Measurements from ENCODE around the gene SLC1A2.

Gene SLC1A2

DNA sequence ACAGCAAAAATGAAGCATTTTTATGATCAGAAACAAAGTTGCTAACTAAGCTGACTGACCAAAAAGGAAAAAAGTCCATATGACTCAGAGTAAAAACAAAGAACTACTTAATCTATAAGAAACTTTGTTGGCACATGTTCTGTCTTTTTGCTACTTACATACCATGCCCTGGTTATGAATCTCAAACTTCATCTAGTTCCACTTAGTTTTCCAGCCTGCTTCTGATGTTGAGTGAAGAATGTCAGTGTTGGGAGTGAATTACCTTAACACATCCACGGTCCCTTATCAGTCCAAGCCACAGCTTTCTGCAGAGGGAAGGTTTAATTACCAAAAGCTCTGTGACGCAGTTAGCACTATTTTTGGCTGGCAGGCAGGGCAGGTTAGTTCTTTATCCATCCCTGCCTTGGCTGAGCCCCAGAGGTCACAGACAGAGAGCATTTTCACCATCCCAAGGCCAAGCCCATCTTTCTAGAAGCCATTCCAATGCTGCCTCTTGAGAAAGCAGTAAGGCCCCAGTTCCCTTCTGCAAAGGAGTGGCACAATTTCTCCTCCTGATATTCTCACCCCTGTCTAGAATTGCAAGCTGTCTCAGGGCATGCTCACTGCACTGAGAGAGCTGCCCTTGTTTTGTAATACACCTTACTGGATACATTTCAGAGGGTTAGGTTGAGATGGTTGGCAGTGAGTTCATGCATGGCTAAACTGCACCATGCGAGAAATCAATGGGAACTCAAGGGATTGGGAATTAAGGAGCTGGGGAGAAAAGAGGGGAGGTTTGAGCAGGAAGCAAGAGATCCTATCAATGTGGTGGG, 67.1 kb downstream of the SLC1A2 start:
- H3K27ac Mint-ChIP-seq: no peak overlapping the region
- no peak overlapping the region for H3K4me3 Mint-ChIP-seq
- no peaks in the 10 kb centered on the region for H3K9me3 Mint-ChIP-seq
- H3K4me1 Mint-ChIP-seq: peaks cover 28% of the 10 kb centered on the region
- ATAC-seq: no peak
- DNase-seq: no peak
- no peaks in the 10 kb centered on the region for H3K27me3 Mint-ChIP-seq

DNA sequence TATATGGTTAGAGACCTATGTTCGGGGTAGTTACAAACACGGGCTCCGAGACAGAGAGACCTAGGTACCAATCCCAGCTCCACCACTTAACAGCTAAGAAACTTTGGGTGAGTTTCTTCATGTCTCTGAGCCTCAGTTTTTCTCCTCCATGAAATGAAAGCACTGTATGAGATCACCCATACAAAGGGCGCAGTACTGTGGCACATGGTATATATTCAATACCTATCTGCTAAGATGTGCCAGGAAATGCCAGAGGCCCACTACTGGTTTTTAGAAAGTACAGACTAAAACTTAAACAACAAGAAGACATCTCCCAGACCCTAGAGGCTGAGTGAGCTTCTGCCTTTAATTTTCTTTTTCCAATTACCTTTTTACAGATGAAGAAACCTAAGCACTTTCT, 69.5 kb downstream of the SLC1A2 start:
- Mint-ChIP-seq H3K4me1 (peaks cover 40% of the 10 kb centered on the region), H3K27ac (peak overlapping the region in 1 of 2 donors; percentile 13), H3K9me3 (no peaks in the 10 kb centered on the region), H3K27me3 (peaks cover 11% of the 10 kb centered on the region), H3K4me3 (peak overlapping the region in 1 of 2 donors; percentile 1)
- ATAC-seq (peak; percentile 64), DNase-seq (no peak)

DNA sequence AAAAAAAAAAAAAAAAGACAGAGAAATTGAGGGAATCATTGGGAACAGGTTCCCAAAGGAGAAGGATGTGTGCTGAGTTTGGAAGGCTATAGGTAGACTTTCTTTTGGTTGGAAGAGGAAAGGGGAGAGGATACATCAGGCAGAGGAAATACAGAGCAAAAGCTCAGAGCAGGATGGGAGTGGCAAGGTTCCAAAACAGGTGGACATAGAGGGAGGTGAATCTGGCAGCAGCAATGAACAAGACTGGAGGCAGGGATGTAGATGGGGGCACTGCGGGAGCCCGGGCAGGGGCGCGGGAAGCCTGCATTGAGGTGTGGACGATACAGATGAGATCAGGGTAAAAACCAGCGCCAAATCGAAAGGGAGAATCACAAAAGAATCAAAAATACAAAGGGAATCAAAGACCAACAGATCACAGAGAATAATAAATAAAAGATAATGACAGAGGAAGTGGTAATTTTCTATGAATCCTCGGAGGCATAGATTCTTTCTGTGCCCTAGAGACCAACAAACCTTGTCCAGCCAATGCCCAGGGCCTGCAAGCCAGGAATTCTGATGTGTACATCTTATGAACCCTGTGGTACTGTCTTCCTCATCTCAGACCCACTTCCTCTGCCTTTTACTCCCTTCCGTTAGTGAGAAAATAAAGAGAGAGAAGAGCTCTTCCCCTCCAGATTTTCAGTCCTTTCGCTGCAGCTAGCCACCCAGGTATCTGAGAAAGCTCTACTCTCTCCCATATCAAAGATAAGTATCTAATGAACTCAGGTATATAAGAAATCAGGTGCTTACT, 70.3 kb downstream of the SLC1A2 start:
- Mint-ChIP-seq H3K27ac (peak overlapping the region; percentile 8 to 42), H3K27me3 (peaks cover 11% of the 10 kb centered on the region), H3K4me1 (peaks cover 47% of the 10 kb centered on the region), H3K4me3 (peak overlapping the region; percentile 32 to 58), H3K9me3 (no peaks in the 10 kb centered on the region)
- DNase-seq (no peak), ATAC-seq (no peak)

DNA sequence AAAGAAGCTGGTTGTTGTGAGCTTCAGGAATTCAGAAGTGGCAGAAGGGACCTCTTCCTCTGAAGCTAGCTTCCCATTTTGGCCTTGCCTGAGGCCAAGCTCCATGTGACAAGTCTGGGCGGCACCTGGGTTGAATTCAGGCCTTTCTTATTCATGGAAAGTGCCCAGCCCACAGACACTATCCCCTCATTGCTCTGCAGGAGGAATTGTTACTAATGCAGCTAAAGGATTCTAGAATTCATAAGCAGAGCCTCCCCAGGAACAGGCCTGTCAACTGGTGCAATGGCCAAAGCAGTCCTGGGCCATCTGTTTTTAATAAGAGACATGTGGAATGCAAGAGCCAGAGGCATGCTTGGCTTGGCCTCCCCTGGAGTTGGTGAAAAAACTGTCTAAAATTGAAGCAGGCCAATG, 71.4 kb downstream of the SLC1A2 start:
- no peaks in the 10 kb centered on the region for H3K9me3 Mint-ChIP-seq
- no peak overlapping the region for H3K27ac Mint-ChIP-seq
- no peak overlapping the region for H3K4me3 Mint-ChIP-seq
- H3K27me3 Mint-ChIP-seq: peaks cover 11% of the 10 kb centered on the region
- peaks cover 58% of the 10 kb centered on the region for H3K4me1 Mint-ChIP-seq
- ATAC-seq (no peak), DNase-seq (no peak)

- DNase-seq (no peak), ATAC-seq (no peak)
- Mint-ChIP-seq H3K27me3 (peaks cover 11% of the 10 kb centered on the region), H3K9me3 (no peaks in the 10 kb centered on the region), H3K27ac (no peak overlapping the region), H3K4me3 (no peak overlapping the region), H3K4me1 (peaks cover 64% of the 10 kb centered on the region)
Measured at GRCh38 chr11:35347173-35347878, 72.0 kb downstream of the SLC1A2 start.

- DNase-seq (no peak), ATAC-seq (no peak)
- Mint-ChIP-seq H3K4me3 (no peak overlapping the region), H3K9me3 (no peaks in the 10 kb centered on the region), H3K27me3 (peaks cover 11% of the 10 kb centered on the region), H3K4me1 (peaks cover 71% of the 10 kb centered on the region), H3K27ac (no peak overlapping the region)
Measured at GRCh38 chr11:35346472-35347156, 72.7 kb downstream of the SLC1A2 start.

GRCh38 chr11:35344681-35345574, 74.4 kb downstream of the SLC1A2 start:
- peak overlapping the region in 1 of 2 donors; percentile 33 for H3K4me3 Mint-ChIP-seq
- H3K4me1 Mint-ChIP-seq: peaks cover 68% of the 10 kb centered on the region
- peaks cover 11% of the 10 kb centered on the region for H3K27me3 Mint-ChIP-seq
- no peak overlapping the region for H3K27ac Mint-ChIP-seq
- no peaks in the 10 kb centered on the region for H3K9me3 Mint-ChIP-seq
- DNase-seq: no peak
- no peak for ATAC-seq

DNA sequence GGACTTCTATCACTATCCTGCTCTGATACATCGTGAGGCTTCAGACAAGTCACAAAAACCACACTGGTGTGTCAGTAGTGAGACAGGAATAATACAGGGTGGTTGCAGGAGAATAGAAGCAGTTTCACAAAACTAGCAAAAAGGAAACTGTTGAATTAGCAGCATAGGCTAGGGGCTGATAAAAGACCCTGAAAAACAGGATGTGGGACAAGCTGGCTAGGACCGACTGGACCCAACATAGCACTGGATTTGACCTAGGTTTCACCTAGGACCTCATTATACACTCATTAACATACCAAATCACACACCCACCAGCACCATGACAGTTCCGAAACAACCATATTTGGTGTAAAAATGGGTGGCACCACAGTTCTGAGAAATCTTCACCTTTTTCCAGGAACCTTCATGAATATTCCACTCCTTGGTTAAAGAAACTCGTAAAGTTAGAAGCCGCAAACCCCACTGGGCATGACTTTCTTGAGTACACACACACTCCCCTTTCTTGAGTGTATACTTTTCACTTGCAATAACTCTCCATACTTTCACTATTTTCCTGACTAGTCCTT, 76.2 kb downstream of the SLC1A2 start:
- Mint-ChIP-seq H3K4me1 (peaks cover 62% of the 10 kb centered on the region), H3K4me3 (peak overlapping the region; percentile 40 to 57), H3K27ac (peak overlapping the region; percentile 72 to 83), H3K27me3 (peaks cover 20% of the 10 kb centered on the region), H3K9me3 (peaks cover 3 to 9% of the 10 kb centered on the region in 2 donors)
- DNase-seq (peak; percentile 63 to 70), ATAC-seq (peak; percentile 90)

DNA sequence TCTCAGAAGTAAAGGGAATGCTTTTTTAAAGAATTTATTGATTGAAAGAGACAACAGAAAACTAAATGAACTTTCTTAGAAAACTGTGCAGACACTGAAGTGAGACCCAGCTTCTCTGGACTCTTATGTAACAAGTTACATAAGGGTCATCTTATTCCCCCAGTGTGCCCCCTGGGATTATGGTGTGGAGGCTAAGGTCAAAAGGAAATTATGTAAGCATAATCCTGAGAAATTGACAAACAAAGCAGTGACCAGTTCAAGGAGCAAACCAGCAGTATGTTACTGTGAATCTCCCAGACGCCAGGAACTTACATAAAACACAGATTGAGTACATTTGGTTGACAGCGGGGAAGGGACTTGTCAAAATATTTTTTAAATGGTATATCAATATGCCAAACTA, 78.6 kb downstream of the SLC1A2 start:
- H3K4me1 Mint-ChIP-seq: peaks cover 60% of the 10 kb centered on the region
- no peak for ATAC-seq
- no peak overlapping the region for H3K27ac Mint-ChIP-seq

GRCh38 chr11:35340071-35340470, 79.3 kb downstream of the SLC1A2 start:
- no peak overlapping the region for H3K4me3 Mint-ChIP-seq
- peaks cover 55% of the 10 kb centered on the region for H3K4me1 Mint-ChIP-seq
- no peak for DNase-seq
- H3K9me3 Mint-ChIP-seq: peaks cover 4 to 19% of the 10 kb centered on the region in 2 donors
- H3K27ac Mint-ChIP-seq: no peak overlapping the region
- H3K27me3 Mint-ChIP-seq: peaks cover 8% of the 10 kb centered on the region
- ATAC-seq: no peak

More for the DNA sequence above, 78.6 kb downstream of the SLC1A2 start:
- no peak for DNase-seq
- Mint-ChIP-seq H3K4me3 (no peak overlapping the region), H3K27me3 (peaks cover 8% of the 10 kb centered on the region), H3K9me3 (peaks cover 4 to 19% of the 10 kb centered on the region in 2 donors)

DNA sequence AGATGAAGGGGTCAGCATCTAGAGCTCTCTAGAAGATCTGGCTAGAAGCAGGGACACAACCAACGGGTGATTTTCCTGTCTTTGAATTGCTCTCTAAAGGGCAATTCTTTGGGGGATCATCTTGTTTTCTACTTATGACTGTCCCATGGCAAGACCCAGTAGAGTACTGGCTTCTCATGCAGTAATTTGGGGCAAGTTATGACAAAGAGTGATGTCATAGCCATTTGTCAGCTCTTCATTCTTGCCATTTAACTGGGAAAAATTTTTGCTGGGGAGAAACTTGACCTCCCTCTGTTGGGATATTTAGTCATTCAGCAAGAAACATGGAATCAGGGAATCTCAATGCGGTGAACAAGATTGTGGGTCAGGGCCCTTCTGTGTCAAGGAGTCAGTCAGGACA, 80.4 kb downstream of the SLC1A2 start:
- H3K4me1 Mint-ChIP-seq: peaks cover 55% of the 10 kb centered on the region
- peaks cover 8% of the 10 kb centered on the region for H3K27me3 Mint-ChIP-seq
- H3K9me3 Mint-ChIP-seq: peaks cover 4 to 19% of the 10 kb centered on the region in 2 donors
- no peak overlapping the region for H3K4me3 Mint-ChIP-seq
- DNase-seq (no peak), ATAC-seq (no peak)
- no peak overlapping the region for H3K27ac Mint-ChIP-seq

GRCh38 chr11:35337914-35338305, 81.4 kb downstream of the SLC1A2 start:
- no peak overlapping the region for H3K4me3 Mint-ChIP-seq
- DNase-seq (no peak), ATAC-seq (no peak)
- peaks cover 44% of the 10 kb centered on the region for H3K4me1 Mint-ChIP-seq
- H3K27me3 Mint-ChIP-seq: peaks cover 8% of the 10 kb centered on the region
- peaks cover 4 to 19% of the 10 kb centered on the region in 2 donors for H3K9me3 Mint-ChIP-seq
- H3K27ac Mint-ChIP-seq: no peak overlapping the region

DNA sequence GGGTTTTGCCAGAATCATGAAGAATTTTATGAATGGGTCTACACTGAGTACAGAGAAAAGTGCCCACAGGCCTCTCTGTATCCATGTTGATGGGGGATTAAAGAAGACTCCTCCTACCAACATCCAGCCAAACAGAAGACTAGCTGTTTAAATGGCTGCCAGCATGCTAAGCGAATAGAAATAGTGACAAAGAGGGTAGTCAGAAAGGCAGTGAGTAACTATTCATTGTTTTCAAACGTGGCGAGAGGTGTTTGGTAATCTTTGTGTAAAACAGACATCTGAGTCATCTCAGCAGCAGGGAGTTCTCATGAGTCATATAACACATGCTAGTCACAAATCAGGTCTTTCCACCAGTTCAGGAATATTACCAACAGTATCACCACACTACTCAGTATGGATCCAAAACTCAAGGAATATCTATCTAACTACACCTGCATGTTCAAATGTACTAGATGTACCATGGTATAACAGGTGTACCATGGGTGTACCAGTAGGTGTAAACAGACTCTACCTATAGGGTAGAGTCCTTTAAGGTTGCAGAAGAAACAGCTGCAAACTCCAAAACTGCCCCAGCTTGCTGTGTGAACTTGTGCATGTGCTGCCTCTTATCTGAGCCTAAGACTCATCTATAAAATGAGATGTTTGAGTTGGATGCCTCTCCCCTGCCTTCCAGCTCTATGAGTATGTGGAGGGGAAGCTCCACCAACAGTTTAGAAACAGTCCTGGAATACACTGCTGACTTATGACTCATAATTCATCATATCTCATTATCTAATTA, 82.0 kb downstream of the SLC1A2 start:
- ATAC-seq: peak; percentile 95
- no peak overlapping the region for H3K27ac Mint-ChIP-seq
- peaks cover 4 to 19% of the 10 kb centered on the region in 2 donors for H3K9me3 Mint-ChIP-seq
- no peak overlapping the region for H3K4me3 Mint-ChIP-seq
- peaks cover 39% of the 10 kb centered on the region for H3K4me1 Mint-ChIP-seq
- peak; percentile 15 to 38 for DNase-seq
- H3K27me3 Mint-ChIP-seq: peaks cover 8% of the 10 kb centered on the region

Measured in stimulated activated naive CD8-positive, alpha-beta T cell treated with anti-CD3 and anti-CD28 coated beads, Interleukin-15, amount 100 ng/mL, for 72 hours (primary cell).